ENCODE measurements around the gene TMEM132D.

TMEM132D gene

GRCh38 chr12:129723260-129723659 is 180.6 kb downstream of the TMEM132D start:
- DNase-seq: no peak
- ATAC-seq: no peak

DNA sequence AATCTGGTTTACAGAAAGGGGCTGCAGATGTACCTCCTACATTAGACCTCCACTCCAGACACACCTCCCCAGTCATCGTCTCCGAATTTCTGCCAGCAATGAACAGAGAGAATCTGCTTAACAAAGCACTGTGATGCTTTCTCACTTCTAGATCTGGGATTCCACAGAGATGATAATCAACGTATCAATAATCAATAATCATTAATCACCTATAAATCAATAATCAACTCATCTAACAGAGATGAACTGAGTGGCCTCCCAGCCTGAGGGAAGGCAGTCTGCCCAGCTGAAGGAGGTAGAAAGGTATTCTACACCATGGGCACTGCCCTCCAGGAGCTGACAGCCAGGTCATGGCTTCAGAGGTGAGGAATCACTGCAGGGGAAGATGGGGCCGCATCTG is 183.2 kb downstream of the TMEM132D start:
- no peak for ATAC-seq

DNA sequence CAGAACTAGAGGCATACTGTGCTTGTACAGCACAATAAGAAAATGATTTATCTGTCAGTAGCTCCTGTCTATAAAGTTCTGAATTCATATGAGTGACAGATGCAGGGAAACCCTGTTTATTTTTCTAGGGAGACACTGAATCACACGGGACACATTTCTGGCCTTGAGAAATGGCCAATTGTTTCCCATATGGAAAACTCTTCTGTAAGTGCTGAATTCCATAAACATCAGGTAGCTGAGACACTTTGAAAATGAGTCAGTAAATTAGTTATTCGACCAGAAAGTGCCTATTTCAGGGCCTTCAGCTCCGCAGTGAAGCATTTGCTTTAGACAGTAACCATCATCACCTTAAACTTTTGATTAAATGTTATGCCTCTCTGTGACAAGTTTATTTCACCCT is 184.4 kb downstream of the TMEM132D start:
- no peak for ATAC-seq

More for the DNA sequence above, 183.2 kb downstream of the TMEM132D start:
- DNase-seq: no peak

GRCh38 chr12:129717438-129717837 is 186.4 kb downstream of the TMEM132D start:
- ATAC-seq (no peak), DNase-seq (no peak)

More for the DNA sequence above, 184.4 kb downstream of the TMEM132D start:
- no peak for DNase-seq

DNA sequence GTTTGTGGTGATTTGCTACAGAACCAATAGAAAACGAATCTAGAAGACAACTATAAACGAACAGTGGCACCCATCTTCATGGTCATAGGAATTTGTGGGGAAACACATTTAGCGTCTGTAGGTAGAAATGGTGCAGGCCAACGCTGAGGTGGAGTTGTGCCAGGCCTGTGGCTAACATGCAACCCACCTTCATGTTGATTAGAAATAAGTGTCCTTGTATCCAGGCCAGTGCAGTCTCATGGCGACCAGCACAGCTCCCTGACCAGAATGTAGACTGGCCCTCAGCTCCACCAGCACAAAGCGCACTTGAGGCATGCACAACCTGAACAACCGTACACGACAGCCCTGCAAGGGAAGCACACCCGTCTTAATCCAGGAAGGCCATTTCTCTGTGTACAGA is 187.0 kb downstream of the TMEM132D start:
- no peak for ATAC-seq
- no peak for DNase-seq

- ATAC-seq (no peak), DNase-seq (no peak)
Observed at GRCh38 chr12:129706716-129707115, 197.1 kb downstream of the TMEM132D start.

GRCh38 chr12:129704232-129704830 is 199.5 kb downstream of the TMEM132D start:
- ATAC-seq (no peak), DNase-seq (no peak)

- ATAC-seq (no peak), DNase-seq (no peak)
Observed at GRCh38 chr12:129701631-129702101, 202.2 kb downstream of the TMEM132D start.

- ATAC-seq (no peak), DNase-seq (no peak)
Observed at GRCh38 chr12:129700036-129700435, 203.8 kb downstream of the TMEM132D start.

GRCh38 chr12:129696926-129697325 is 206.9 kb downstream of the TMEM132D start:
- ATAC-seq (no peak), DNase-seq (no peak)

DNA sequence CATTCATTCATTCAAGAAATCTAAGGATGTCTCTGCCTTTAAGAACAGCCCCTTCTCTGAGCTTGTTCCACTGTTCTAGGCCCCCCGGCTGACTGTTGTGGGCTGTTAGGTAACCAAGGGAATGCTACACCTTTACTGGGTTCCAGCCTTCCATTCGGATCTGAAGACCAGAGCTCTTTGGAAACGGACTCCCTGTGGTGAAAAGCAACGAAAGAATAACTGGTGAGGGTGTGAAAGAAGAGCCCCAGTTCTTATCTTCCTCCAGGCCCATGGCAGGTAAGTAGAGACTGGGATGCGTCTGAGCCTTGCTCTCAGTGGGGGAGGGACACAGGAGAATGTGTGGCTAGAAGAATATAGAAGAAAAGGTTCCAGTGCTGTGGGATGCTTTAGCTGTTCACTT is 207.4 kb downstream of the TMEM132D start:
- no peak for DNase-seq
- ATAC-seq: no peak

GRCh38 chr12:129693731-129694130 is 210.1 kb downstream of the TMEM132D start:
- DNase-seq: no peak
- no peak for ATAC-seq

DNA sequence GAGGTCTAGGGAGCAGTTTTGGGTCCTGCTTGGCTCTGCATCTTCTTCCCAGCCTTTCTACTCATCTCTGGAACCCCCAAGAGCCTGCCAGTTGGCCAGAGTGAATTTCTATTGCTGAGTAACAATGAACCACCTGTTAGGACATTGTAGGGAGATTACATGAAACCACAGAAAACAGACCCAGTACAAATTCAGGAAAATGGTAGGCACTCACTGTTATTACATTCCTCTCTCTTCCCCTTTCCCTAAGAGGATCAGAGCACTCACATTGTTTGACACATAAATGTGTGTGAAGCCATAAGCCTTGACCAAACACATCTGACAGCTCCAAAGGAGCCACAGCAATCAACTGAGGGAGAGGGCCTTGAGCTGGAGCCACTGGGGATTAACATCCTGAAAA is 216.1 kb downstream of the TMEM132D start:
- no peak for DNase-seq
- no peak for ATAC-seq

GRCh38 chr12:129681830-129682229 is 222.0 kb downstream of the TMEM132D start:
- ATAC-seq: no peak
- DNase-seq: no peak

DNA sequence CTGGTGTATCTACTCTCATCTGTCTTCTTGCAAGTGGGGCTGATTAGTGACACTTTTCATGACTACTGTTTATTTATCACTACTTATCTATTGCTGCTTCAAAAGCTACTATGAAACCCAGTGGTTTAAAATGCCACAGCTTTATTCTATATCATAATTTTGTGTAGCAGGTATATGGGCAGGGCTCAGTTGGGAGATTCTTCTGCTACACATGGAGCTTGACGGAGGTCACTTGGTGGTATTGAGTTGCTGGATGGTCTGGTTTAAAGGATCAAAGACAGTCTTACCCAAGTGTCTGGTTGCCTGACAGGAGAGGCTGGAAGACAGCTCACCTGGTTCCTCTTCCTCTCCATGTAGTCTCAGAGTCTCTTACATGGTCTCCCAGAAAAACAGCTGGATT is 222.7 kb downstream of the TMEM132D start:
- ATAC-seq (no peak), DNase-seq (no peak)

GRCh38 chr12:129676411-129676810 is 227.4 kb downstream of the TMEM132D start:
- no peak for DNase-seq
- ATAC-seq: no peak

DNA sequence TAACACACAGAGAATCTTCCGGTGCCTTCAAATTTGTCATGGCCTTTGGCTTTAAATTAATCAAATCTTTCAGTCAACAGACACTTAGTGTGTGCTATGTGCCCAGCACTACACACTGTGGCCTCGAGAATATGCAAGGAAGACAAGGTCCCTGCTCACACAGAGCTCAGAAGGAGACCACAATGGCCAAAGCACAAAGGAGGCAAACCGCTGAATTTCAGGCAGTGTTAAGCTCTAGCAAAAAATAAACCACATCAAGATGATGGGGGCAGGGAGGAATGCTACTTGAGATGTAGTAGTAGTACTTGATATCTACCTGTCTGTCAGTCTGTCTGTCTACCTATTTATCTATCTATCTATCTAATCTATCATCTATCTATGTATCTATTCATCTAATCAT is 227.9 kb downstream of the TMEM132D start:
- ATAC-seq: no peak
- no peak for DNase-seq

DNA sequence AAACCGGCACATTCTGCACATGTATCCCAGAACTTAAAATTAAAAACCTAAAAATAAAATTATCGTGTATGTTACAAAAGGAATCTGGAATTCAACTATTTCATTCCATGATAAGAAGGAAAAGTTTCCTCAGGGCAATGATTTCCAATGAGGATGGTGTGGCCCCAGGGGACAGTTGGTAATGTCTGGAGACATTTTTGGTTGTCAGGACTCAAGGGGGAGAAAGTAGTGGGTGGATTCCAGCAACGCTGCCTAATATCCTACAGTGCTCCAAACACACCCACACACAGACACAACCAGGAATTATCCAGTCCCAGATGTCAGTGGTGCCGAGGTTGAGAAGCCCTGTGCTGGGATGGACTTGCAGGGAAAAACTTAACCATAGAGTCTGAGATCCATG is 228.3 kb downstream of the TMEM132D start:
- no peak for ATAC-seq
- no peak for DNase-seq

GRCh38 chr12:129673806-129674205 is 230.0 kb downstream of the TMEM132D start:
- ATAC-seq (no peak), DNase-seq (no peak)

GRCh38 chr12:129672110-129672509 is 231.7 kb downstream of the TMEM132D start:
- no peak for DNase-seq
- ATAC-seq: no peak

DNA sequence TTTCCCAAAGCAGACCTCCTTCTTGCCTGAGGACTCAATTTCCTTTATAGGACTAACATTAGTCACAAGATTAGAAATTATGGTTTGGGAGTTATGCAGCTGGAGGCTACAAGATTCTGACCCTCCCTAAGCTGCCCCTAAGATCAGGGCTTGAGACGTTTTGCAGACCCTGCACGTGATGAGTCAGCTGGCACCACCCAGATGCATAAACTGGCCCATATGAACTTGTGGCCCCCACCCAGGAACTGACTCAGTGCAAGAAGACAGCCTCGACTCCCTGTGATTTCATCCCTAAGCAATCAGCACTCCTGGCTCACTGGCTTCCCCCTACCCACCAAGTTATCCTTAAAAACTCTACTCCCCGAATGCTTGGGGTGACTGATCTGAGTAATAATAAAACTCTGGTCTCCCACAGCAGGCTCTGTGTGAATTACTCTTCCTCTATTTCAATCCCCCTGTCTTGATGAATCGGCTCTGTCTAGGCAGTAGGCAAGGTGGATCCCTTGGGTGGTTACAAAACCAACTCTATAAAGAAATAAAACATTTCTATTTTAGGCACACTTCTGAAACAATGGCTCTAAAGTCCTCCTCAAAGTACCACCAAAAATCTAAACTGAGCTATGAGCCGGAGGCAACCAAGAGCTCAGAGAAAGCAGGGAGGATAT is 233.4 kb downstream of the TMEM132D start:
- ATAC-seq (no peak), DNase-seq (no peak)

GRCh38 chr12:129665414-129665813 is 238.4 kb downstream of the TMEM132D start:
- no peak for ATAC-seq
- no peak for DNase-seq

DNA sequence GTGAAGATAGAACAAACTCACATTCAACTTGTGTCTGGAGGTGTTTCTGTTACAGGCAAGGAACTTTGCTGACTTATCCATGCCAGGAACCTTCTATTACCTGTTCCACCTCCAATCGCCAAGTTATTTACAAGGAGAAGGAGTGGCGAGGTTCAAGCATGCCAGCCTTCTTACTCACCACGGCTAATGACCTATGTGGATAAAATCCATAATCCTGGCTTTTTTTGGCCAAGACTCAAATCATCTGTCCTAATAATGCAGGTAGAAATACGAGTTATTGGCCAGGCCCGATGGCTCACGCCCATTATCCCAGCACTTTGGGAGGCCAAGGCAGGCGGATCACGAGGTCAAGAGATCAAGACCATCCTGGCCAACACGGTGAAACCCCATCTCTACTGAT is 241.6 kb downstream of the TMEM132D start:
- DNase-seq (no peak), ATAC-seq (no peak)

DNA sequence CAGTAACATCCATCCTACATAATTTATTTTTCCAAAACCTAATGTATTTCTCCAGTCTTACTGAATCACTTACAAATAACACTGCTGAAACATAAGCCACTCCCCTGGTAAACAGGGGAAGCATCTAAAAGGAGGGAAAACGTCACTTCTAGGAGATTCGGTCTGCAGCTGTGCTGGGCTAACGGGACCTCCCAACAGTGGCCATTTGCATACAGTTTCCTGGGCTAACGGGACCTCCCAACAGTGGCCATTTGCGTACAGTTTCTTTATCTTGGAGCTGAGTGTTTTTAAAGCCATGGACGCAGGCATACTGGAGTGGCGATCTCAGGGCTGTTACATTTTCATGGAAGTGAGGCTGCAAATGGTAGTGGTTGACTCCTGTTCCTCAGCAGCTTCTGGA is 242.9 kb downstream of the TMEM132D start:
- DNase-seq: no peak
- no peak for ATAC-seq
